ENCODE data around the gene VWA5A.
"Not testable (repeated sequence)": the region's sequence is repeated elsewhere in the genome, so short reads cannot be mapped to it uniquely, and the experiment has no call there.

The VWA5A gene

GRCh38 chr11:124119103-124119502, 3.9 kb downstream of the VWA5A start:
- no peaks in the 10 kb centered on the region for H3K9me3 Mint-ChIP-seq
- no peak overlapping the region for H3K4me3 Mint-ChIP-seq
- H3K36me3 Mint-ChIP-seq (ENCODE audit: low read depth), result peaks cover 38% of the 10 kb centered on the region
- no peaks in the 10 kb centered on the region for H3K27me3 Mint-ChIP-seq (ENCODE audit: low read depth)
- H3K4me1 Mint-ChIP-seq (ENCODE audit: low read depth), result peaks cover 24% of the 10 kb centered on the region
- no peak overlapping the region for H3K27ac Mint-ChIP-seq

GRCh38 chr11:124120891-124121290, 5.6 kb downstream of the VWA5A start:
- H3K36me3 Mint-ChIP-seq (ENCODE audit: low read depth), result peaks cover 48% of the 10 kb centered on the region
- no peaks in the 10 kb centered on the region for H3K9me3 Mint-ChIP-seq
- H3K27ac Mint-ChIP-seq, result no peak overlapping the region
- no peaks in the 10 kb centered on the region for H3K27me3 Mint-ChIP-seq (ENCODE audit: low read depth)
- no peak overlapping the region for H3K4me3 Mint-ChIP-seq
- H3K4me1 Mint-ChIP-seq (ENCODE audit: low read depth), result peaks cover 15% of the 10 kb centered on the region

DNA sequence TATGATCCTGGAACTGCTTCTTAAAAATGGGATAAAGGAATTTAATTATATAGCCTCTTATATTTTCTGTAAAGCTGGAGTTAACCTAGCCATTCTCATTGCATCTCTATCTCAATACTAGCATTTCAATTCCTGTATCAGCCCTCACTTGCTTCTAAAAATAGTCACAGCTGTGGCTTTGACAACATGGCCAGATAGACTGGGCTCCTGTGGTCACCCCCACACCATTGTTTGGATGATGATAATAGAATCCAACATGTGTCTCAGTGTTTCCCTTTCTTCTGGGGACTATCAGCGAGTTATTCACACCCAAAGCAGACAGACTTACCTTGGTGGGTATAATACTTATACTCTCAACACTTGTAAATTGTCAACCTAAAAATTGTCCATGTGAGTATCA, 6.9 kb downstream of the VWA5A start:
- H3K4me3 Mint-ChIP-seq, result no peak overlapping the region
- no peaks in the 10 kb centered on the region for H3K27me3 Mint-ChIP-seq (ENCODE audit: low read depth)
- peaks cover 11% of the 10 kb centered on the region for H3K4me1 Mint-ChIP-seq (ENCODE audit: low read depth)
- H3K27ac Mint-ChIP-seq, result no peak overlapping the region
- H3K9me3 Mint-ChIP-seq, result no peaks in the 10 kb centered on the region
- H3K36me3 Mint-ChIP-seq (ENCODE audit: low read depth), result peaks cover 50% of the 10 kb centered on the region

DNA sequence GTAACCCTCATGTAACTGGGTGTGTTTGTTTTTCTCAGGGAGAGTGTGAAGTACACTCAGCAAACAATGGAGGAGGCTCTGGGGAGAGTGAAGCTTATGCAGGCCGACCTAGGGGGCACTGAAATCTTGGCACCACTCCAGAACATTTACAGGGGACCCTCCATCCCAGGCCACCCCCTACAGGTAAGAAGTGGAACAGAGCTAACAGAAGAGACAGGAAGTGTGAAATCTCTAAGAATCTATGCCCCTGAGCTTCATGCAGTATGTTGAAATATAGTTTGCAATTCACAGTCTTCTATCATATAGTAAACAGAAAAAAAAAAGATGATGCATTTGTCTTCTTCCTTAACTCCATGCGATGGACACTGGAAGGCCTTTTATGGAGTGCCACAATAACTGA, 8.4 kb downstream of the VWA5A start:
- H3K27me3 Mint-ChIP-seq (ENCODE audit: low read depth), result no peaks in the 10 kb centered on the region
- H3K36me3 Mint-ChIP-seq (ENCODE audit: low read depth), result peaks cover 41% of the 10 kb centered on the region
- H3K27ac Mint-ChIP-seq, result no peak overlapping the region
- H3K9me3 Mint-ChIP-seq, result peaks cover 7% of the 10 kb centered on the region
- H3K4me1 Mint-ChIP-seq (ENCODE audit: low read depth), result peaks cover 2% of the 10 kb centered on the region
- no peak overlapping the region for H3K4me3 Mint-ChIP-seq

GRCh38 chr11:124127134-124127533, 11.9 kb downstream of the VWA5A start:
- not testable (repeated sequence) for H3K27me3 Mint-ChIP-seq (ENCODE audit: low read depth); H3K4me3 Mint-ChIP-seq; H3K4me1 Mint-ChIP-seq (ENCODE audit: low read depth); H3K9me3 Mint-ChIP-seq; H3K27ac Mint-ChIP-seq
- peaks cover 21% of the 10 kb centered on the region for H3K36me3 Mint-ChIP-seq (ENCODE audit: low read depth)

DNA sequence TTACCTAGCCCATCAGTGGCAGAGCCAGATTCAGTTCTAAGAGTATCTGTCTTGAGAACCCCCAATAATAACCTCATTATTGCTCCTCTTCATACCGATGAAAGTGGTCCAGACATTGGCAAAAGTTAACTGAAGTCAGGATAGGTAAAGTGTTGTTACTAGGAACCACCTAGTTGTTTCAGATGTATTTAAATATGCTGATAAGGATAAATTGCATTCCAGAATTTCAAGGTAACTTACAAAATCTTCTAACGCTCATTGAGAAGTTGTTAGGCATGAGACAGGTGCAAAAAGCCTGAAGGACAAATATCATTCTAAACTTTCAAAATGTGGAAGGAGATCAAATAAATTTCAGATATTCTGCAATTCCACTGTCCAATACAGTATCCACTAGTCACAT, 27.8 kb downstream of the VWA5A start:
- Mint-ChIP-seq H3K27ac (no peak overlapping the region), H3K9me3 (peaks cover 6% of the 10 kb centered on the region), H3K4me3 (no peak overlapping the region), H3K27me3 (ENCODE audit: low read depth) (no peaks in the 10 kb centered on the region), H3K36me3 (ENCODE audit: low read depth) (peaks cover 5% of the 10 kb centered on the region), H3K4me1 (ENCODE audit: low read depth) (no peaks in the 10 kb centered on the region)

GRCh38 chr11:124147951-124148350, 32.7 kb downstream of the VWA5A start:
- Mint-ChIP-seq H3K9me3 (no peaks in the 10 kb centered on the region), H3K4me1 (ENCODE audit: low read depth) (no peaks in the 10 kb centered on the region), H3K27ac (no peak overlapping the region), H3K36me3 (ENCODE audit: low read depth) (no peaks in the 10 kb centered on the region), H3K4me3 (no peak overlapping the region), H3K27me3 (ENCODE audit: low read depth) (no peaks in the 10 kb centered on the region)

DNA sequence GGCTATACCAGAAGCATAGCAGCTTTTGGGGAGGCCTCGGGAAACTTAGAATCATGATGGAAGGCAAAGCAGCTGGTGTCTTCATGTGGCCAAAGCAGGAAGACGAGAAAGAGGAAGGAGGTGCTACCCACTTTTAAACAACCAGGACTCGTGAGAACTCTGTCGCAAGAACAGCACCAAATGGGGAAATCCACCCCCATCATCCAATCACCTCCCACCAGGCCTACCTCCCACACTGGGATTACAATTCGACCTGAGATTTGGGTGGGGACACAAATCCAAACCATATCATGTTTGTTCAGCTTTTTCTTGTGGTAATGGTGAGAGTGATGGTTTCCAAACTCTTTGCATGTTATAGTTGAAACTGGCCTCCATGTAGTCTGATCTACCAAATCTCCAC, 35.4 kb downstream of the VWA5A start:
- no peaks in the 10 kb centered on the region for H3K4me1 Mint-ChIP-seq (ENCODE audit: low read depth)
- peaks cover 3% of the 10 kb centered on the region for H3K27me3 Mint-ChIP-seq (ENCODE audit: low read depth)
- H3K9me3 Mint-ChIP-seq, result no peaks in the 10 kb centered on the region
- no peak overlapping the region for H3K27ac Mint-ChIP-seq
- H3K4me3 Mint-ChIP-seq, result no peak overlapping the region
- H3K36me3 Mint-ChIP-seq (ENCODE audit: low read depth), result no peaks in the 10 kb centered on the region

GRCh38 chr11:124152770-124153407, 37.6 kb downstream of the VWA5A start:
- no peaks in the 10 kb centered on the region for H3K36me3 Mint-ChIP-seq (ENCODE audit: low read depth)

GRCh38 chr11:124153821-124154220, 38.6 kb downstream of the VWA5A start:
- H3K4me1 Mint-ChIP-seq (ENCODE audit: low read depth), result no peaks in the 10 kb centered on the region
- no peaks in the 10 kb centered on the region for H3K9me3 Mint-ChIP-seq
- H3K27me3 Mint-ChIP-seq (ENCODE audit: low read depth), result peaks cover 7% of the 10 kb centered on the region
- H3K27ac Mint-ChIP-seq, result no peak overlapping the region
- H3K36me3 Mint-ChIP-seq (ENCODE audit: low read depth), result no peaks in the 10 kb centered on the region
- H3K4me3 Mint-ChIP-seq, result no peak overlapping the region

More at GRCh38 chr11:124152770-124153407, 37.6 kb downstream of the VWA5A start:
- H3K27ac Mint-ChIP-seq, result no peak overlapping the region
- H3K27me3 Mint-ChIP-seq (ENCODE audit: low read depth), result peaks cover 3% of the 10 kb centered on the region
- no peaks in the 10 kb centered on the region for H3K4me1 Mint-ChIP-seq (ENCODE audit: low read depth)
- no peaks in the 10 kb centered on the region for H3K9me3 Mint-ChIP-seq
- no peak overlapping the region for H3K4me3 Mint-ChIP-seq

DNA sequence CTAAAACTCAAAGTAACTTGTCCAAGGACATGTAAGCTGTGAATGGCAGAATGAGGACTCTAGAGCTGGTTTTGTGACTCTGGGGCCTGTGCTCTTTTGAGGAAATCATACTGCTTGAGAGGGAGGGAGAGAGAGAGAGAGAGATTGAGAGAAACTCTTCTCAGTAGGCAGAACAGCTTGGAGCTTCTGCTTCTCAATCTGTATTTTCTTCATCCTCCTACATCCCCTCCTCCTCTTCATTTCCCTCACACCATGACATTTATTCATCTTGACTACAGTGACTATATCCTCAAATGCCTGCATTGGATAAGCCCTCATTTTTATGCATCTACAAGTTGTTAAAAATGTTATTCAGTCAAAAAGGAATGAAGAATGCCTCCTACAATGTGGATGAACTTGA, 44.2 kb downstream of the VWA5A start:
- Mint-ChIP-seq H3K27me3 (ENCODE audit: low read depth) (peaks cover 5% of the 10 kb centered on the region), H3K4me3 (no peak overlapping the region), H3K27ac (no peak overlapping the region), H3K36me3 (ENCODE audit: low read depth) (no peaks in the 10 kb centered on the region), H3K9me3 (no peaks in the 10 kb centered on the region), H3K4me1 (ENCODE audit: low read depth) (no peaks in the 10 kb centered on the region)

DNA sequence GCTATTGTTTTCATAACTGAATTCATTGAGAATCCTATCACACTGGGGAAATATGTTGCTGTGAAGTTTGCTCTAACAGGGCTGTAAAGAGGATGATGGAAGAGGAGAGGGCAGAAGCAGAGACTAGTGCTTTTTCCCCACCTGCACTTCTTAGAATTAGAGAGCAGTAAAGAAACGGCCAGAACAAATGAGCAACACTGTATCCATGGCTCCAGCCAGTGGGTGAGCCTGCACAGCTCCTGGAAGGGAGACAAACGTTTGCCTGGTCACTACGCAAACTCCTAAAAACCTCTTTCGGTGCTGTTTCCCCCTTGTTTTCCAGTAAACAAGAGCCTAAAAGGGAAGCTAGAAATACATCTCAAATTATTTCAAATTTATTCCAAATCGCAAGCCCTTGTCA, 45.7 kb downstream of the VWA5A start:
- Mint-ChIP-seq H3K27ac (no peak overlapping the region), H3K27me3 (ENCODE audit: low read depth) (peaks cover 5% of the 10 kb centered on the region), H3K4me1 (ENCODE audit: low read depth) (no peaks in the 10 kb centered on the region), H3K4me3 (no peak overlapping the region), H3K36me3 (ENCODE audit: low read depth) (no peaks in the 10 kb centered on the region), H3K9me3 (no peaks in the 10 kb centered on the region)

DNA sequence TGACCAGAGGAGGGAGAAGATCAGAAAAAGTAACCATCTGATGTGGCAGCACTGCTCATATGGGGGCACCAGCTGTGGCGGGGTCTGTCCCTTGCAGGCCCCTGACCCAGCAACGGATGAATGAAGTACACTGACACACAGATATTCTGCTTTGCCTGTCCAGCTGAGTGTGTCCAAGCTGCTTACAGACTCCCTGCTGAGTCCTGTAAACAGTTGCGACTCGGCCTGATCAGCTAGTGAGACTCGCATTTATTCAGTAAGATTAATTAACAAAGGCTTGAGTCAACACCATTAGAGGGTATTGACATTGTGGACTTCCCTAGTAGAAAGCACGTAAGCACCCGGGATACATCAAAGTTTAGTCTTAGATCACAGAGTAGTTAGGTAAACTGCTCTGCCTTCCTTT, 52.6 kb downstream of the VWA5A start:
- Mint-ChIP-seq H3K4me3 (no peak overlapping the region), H3K4me1 (ENCODE audit: low read depth) (no peaks in the 10 kb centered on the region), H3K36me3 (ENCODE audit: low read depth) (no peaks in the 10 kb centered on the region), H3K27ac (no peak overlapping the region), H3K9me3 (no peaks in the 10 kb centered on the region), H3K27me3 (ENCODE audit: low read depth) (no peaks in the 10 kb centered on the region)

DNA sequence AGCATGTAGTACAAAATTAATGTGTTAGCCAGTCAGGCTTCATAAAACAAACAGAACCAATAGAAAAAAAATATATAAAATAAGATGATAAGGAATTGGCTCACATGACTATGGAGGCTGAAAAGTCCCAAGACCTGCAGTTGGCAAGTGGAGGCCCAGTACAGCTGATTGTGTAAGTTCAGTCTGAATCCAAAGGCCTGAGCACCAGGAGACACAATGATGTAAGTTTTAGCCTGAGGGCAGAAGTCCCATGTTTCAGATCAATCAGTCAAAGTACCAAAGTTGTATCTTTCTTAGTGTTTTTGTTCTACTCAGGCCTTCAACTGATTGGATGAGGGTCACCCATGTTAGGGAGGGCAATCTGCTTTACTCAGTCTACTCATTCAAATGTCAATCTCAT, 53.5 kb downstream of the VWA5A start:
- H3K4me3 Mint-ChIP-seq, result no peak overlapping the region
- H3K27ac Mint-ChIP-seq, result no peak overlapping the region
- H3K9me3 Mint-ChIP-seq, result no peaks in the 10 kb centered on the region
- no peaks in the 10 kb centered on the region for H3K4me1 Mint-ChIP-seq (ENCODE audit: low read depth)
- no peaks in the 10 kb centered on the region for H3K36me3 Mint-ChIP-seq (ENCODE audit: low read depth)
- H3K27me3 Mint-ChIP-seq (ENCODE audit: low read depth), result no peaks in the 10 kb centered on the region

- not testable (repeated sequence) for H3K9me3 Mint-ChIP-seq; H3K4me1 Mint-ChIP-seq (ENCODE audit: low read depth); H3K4me3 Mint-ChIP-seq; H3K36me3 Mint-ChIP-seq (ENCODE audit: low read depth); H3K27me3 Mint-ChIP-seq (ENCODE audit: low read depth); H3K27ac Mint-ChIP-seq
Observed at GRCh38 chr11:124170315-124170714, 55.1 kb downstream of the VWA5A start.

All from T-helper 1 cell treated with Interleukin-12 subunit alpha and Interleukin-12 subunit beta and Interleukin-4 antibody, amounts not matched to agents 30 μg/mL and 1 μg/mL, for 36 hours (primary cell).